ENCODE results near the gene KRTAP5-4.

- TF ChIP-seq POLR2AphosphoS5 (IDR thresholded peaks at IDR 0.05; ENCODE audit: low read depth, low read length) = no peak
- TF ChIP-seq TAF1 (IDR thresholded peaks at IDR 0.05; ENCODE audit: low read depth, low read length) = no peak
- no peak for TF ChIP-seq POLR2A (IDR thresholded peaks at IDR 0.05; ENCODE audit: low read depth, low read length)
- no peak for TF ChIP-seq SPI1 (IDR thresholded peaks at IDR 0.05; ENCODE audit: low read depth, low read length)
Measured at GRCh38 chr11:1581976-1582375, 40.0 kb downstream of the KRTAP5-4 start.
